NCI-H1092 (cell line): ENCODE data around the gene LIMS1.
"Not testable (repeated sequence)": the region's sequence is repeated elsewhere in the genome, so short reads cannot be mapped to it uniquely, and the experiment has no call there.

ENCODE experiments used
- DNase-seq: peaks from one replicate; lab custom pipeline; 2025; lab: John Stamatoyannopoulos, UW

LIMS1 gene

GRCh38 chr2:108634576-108635160 lies 100.4 kb downstream of the LIMS1 start:
- DNase-seq, result peak; percentile 19

GRCh38 chr2:108635630-108636354 lies 101.5 kb downstream of the LIMS1 start:
- DNase-seq, result no peak

- DNase-seq, result no peak
Observed at GRCh38 chr2:108637304-108637669, 103.0 kb downstream of the LIMS1 start.

GRCh38 chr2:108640731-108641130 lies 106.5 kb downstream of the LIMS1 start:
- DNase-seq, result no peak

- no peak for DNase-seq
Observed at GRCh38 chr2:108641756-108642155, 107.5 kb downstream of the LIMS1 start.

GRCh38 chr2:108643261-108643849 lies 109.1 kb downstream of the LIMS1 start:
- no peak for DNase-seq

GRCh38 chr2:108643862-108644261 lies 109.6 kb downstream of the LIMS1 start:
- not testable (repeated sequence) for DNase-seq

- DNase-seq, result not testable (repeated sequence)
Observed at GRCh38 chr2:108644446-108644845, 110.2 kb downstream of the LIMS1 start.

GRCh38 chr2:108648796-108649195 lies 114.5 kb downstream of the LIMS1 start:
- not testable (repeated sequence) for DNase-seq

- DNase-seq, result not testable (repeated sequence)
Observed at GRCh38 chr2:108650465-108650864, 116.2 kb downstream of the LIMS1 start.

- DNase-seq, result not testable (repeated sequence)
Observed at GRCh38 chr2:108651468-108651867, 117.2 kb downstream of the LIMS1 start.

GRCh38 chr2:108652187-108652931 lies 118.1 kb downstream of the LIMS1 start:
- not testable (repeated sequence) for DNase-seq

GRCh38 chr2:108653425-108653824 lies 119.2 kb downstream of the LIMS1 start:
- not testable (repeated sequence) for DNase-seq

- not testable (repeated sequence) for DNase-seq
Observed at GRCh38 chr2:108653849-108654248, 119.6 kb downstream of the LIMS1 start.

- DNase-seq, result not testable (repeated sequence)
Observed at GRCh38 chr2:108654521-108655125, 120.4 kb downstream of the LIMS1 start.

GRCh38 chr2:108655270-108655669 lies 121.0 kb downstream of the LIMS1 start:
- not testable (repeated sequence) for DNase-seq

GRCh38 chr2:108656282-108656681 lies 122.0 kb downstream of the LIMS1 start:
- not testable (repeated sequence) for DNase-seq

- DNase-seq, result not testable (repeated sequence)
Observed at GRCh38 chr2:108657517-108657916, 123.2 kb downstream of the LIMS1 start.

GRCh38 chr2:108658553-108658952 lies 124.3 kb downstream of the LIMS1 start:
- DNase-seq, result not testable (repeated sequence)

GRCh38 chr2:108661493-108661892 lies 127.2 kb downstream of the LIMS1 start:
- not testable (repeated sequence) for DNase-seq

- DNase-seq, result not testable (repeated sequence)
Observed at GRCh38 chr2:108662207-108662612, 127.9 kb downstream of the LIMS1 start.

- DNase-seq, result not testable (repeated sequence)
Observed at GRCh38 chr2:108663346-108663745, 129.1 kb downstream of the LIMS1 start.
